Aorta (tissue), 5 donors: ENCODE measurements around the gene RAPSN. TPM values are rescaled to one million over a fixed set of nuclear protein-coding genes. Genes with fewer than 3 reads are reported as not detected.
A peak's percentile ranks its signal among the peaks of the same experiment; 100 is the strongest.

Experiments used
- ATAC-seq: fragments of 200-7000 bp; cut with Tn5 transposase; one replicate; pipeline ENCODE4 v1.9.1; 2022; ENCODE audit warnings: moderate library complexity; ENCODE audit not compliant: low FRiP score
- DNase-seq, 2 donors: peaks; one replicate each; pipeline ENCODE4 v3.0.0-alpha.2; 2020
- H3K27ac ChIP-seq, 2 donors: one replicate each; pipeline ENCODE4 v1.5.1; 2013; ENCODE audit warnings: low read length in 2 of 2, mild to moderate bottlenecking in 2 of 2, moderate library complexity in 2 of 2, control low read depth in 1 of 2, inconsistent platforms in 1 of 2, low read depth in 1 of 2
- H3K27me3 ChIP-seq, 2 donors: one replicate each; pipeline ENCODE4 v1.6.1; 2013; ENCODE audit warnings: control low read depth in 1 of 2, low read length in 1 of 2, mild to moderate bottlenecking in 1 of 2, moderate library complexity in 1 of 2; ENCODE audit not compliant: insufficient read depth in 2 of 2, control insufficient read depth in 1 of 2
- H3K36me3 ChIP-seq, 2 donors: one replicate each; pipeline ENCODE4 v1.6.1; 2013; ENCODE audit warnings: control low read depth in 1 of 2, low read length in 1 of 2, mild to moderate bottlenecking in 1 of 2; ENCODE audit not compliant: insufficient read depth in 2 of 2, control insufficient read depth in 1 of 2
- H3K4me1 ChIP-seq, 2 donors: one replicate each; pipeline ENCODE4 v1.6.1; 2013; ENCODE audit warnings: low read length in 2 of 2, control low read depth in 1 of 2, mild to moderate bottlenecking in 1 of 2, moderate library complexity in 1 of 2; ENCODE audit not compliant: insufficient read depth in 2 of 2, control insufficient read depth in 1 of 2
- H3K4me3 ChIP-seq, 2 donors: one replicate each; pipeline ENCODE4 v1.5.1; 2013; ENCODE audit warnings: low read length in 2 of 2, control low read depth in 1 of 2, mild to moderate bottlenecking in 1 of 2
- H3K9me3 ChIP-seq: one replicate; pipeline ENCODE4 v1.6.1; 2013; ENCODE audit warnings: mild to moderate bottlenecking, low read length; ENCODE audit not compliant: control insufficient read depth
- WGBS, 2 donors: extraction: QIAGEN DNeasy Blood & Tissue Kit; methylation state at CpG; one replicate each; pipeline ENCODE4 v1.1.7; 2013; 5-methylcytosine and 5-hydroxymethylcytosine counted together
- intact Hi-C, 2 donors: fragments of 100-400 bp; cut with DNase I; formaldehyde crosslinking; loops; one replicate each; pipeline versions ENCODE4 v1.14.2 to v1.15.0; 2022
- microRNA-seq, 2 donors: library from miRNA; unstranded; fragments of <30 nt; microRNA quantifications; one replicate each; pipeline ENCODE4 v1.2.0, GENCODE V29; 2020
- polyA plus RNA-seq, 2 donors: library from polyadenylated mRNA; stranded (reverse); fragments of 200-250 nt; gene quantifications; one replicate each; pipeline ENCODE4 v1.2.3, GENCODE V29; 2013
- total RNA-seq, 2 donors: library from RNA; stranded (reverse); fragmentation: NEBNext Ultra II Directional; extraction: Animal tissue kit (Norgen Biotek cat#: 25700); gene quantifications; one replicate each; pipeline ENCODE4 v1.2.1, GENCODE V29; 2021
- donor health status: healthy with polysubstance abuse.
- donor health status: Bipolar disorder and iron deficiency.
- donor health status: DM: no; HTN: no; CAD: no.
- donor health status: DM: no; HTN: no; CAD: no.
- donor health status: DM: yes; HTN: yes; CAD: no.

Gene RAPSN
- total and polyA plus RNA-seq, 4 donors = 0.46 to 0.71 (median 0.66) TPM; not detected in 1

DNA sequence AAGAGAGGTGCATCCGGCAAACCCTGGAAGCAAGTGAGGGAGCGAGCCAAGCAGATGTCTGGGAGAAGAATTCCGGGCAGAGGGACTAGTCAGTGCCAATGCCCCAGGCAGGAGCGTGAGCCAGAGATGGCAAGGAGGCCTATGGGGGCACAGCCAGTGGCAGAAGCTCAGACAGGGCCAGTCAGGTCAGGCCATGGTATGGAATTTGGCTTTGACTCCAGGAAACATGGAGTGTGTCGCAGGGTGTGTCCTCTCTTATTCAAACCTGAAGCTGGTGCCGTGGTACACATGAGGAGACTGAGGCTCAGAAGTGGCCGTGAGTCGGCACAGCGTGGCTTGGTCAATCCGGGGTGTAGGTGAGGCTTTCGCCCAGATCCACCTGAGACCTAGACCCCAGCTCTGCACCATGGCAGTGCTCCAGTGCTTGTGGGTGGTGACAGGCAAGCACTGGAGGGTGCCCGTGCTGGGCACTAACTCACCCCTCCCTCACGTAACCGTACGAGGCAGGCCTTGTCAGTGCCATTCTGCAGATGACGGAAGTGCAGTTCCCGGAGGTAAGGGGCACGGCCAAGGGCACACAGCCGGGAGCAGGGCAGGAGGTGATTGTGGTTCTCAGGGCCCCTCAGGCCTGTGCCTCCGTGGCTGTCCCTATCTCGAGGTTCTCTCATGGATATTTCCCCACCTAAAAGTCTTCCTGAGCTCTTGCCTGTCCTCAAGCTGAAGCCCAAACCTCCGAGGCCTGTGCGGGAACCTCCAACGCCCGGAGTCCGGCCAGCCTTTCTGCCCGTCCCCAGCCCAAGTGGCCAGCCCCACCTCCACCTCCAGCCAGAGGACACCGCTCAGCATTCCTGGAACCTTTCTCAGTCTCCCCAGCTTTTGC lies 60.0 kb downstream of the RAPSN start:
- no peak overlapping the region for H3K4me3 ChIP-seq
- no peaks in the 10 kb centered on the region for H3K27me3 ChIP-seq
- H3K4me1 ChIP-seq = no peaks in the 10 kb centered on the region
- H3K9me3 ChIP-seq = no peaks in the 10 kb centered on the region
- ATAC-seq = peak; percentile 42
- H3K36me3 ChIP-seq = no peaks in the 10 kb centered on the region
- no peak overlapping the region for H3K27ac ChIP-seq
- no peak for DNase-seq
- intact Hi-C loops = no loop called here
- WGBS, 2 donors = 90% methylated on average over 28 of the region's 28 CpGs

DNA sequence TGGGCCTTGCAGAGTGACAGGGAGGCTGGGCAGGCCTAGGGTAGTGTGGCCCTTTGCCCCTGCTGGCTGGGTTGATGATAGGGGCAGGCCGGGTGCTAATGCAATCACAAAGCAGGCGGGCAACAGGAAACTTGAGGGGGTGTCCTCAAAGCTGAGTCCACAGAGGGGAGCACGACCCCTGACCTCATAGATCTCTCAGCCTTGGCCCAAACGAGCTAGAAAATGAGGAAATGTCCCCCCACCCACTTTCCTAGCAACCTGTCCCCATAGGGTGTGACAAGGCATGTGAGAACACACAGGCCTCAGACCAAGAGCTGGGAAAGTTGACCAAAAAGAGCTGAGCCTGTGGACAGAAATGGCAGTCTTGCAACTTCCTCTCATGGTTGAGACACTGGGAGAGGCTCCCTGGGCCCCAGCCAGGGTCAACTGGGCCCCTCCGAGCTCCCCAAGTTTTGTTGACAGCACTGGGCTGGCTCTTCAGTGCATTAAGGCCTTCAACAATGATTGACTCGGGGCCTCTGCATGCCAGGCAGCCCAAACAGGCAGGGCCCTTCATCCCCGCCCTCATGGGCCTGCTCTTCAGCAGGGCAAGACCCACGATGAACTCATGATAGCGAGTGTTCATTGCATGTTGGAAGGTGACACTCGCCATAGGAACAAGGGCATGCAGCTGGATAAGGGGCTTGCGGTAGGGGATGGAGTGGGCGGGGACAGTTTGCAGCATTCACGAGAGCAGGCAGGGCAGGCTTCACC lies 60.8 kb downstream of the RAPSN start:
- no peak for DNase-seq

More for the DNA sequence above, 60.8 kb downstream of the RAPSN start:
- Histone ChIP-seq H3K36me3 (no peaks in the 10 kb centered on the region), H3K27me3 (no peaks in the 10 kb centered on the region), H3K4me3 (no peak overlapping the region), H3K9me3 (no peaks in the 10 kb centered on the region), H3K27ac (no peak overlapping the region), H3K4me1 (no peaks in the 10 kb centered on the region)
- ATAC-seq = no peak
- intact Hi-C loops = no loop called here
- WGBS, 2 donors = 81% methylated on average over 13 of the region's 13 CpGs

Small RNA genes lying within 50 kb of the gene (microRNA-seq; reads per million reads assigned to microRNA genes)
- gene MIR4487 = 0 reads per million in 2 donors

Other genes starting within 250 kb of the RAPSN start
- 10 to 100 TPM; 54.8 to 60.6 TPM for gene DDB2, start 234.2 kb downstream of the RAPSN start, total RNA-seq
- 100 to 1,000 TPM in 1 of 2 donors, 10 to 100 TPM in 1; 32.9 to 117 TPM for gene DDB2, start 234.2 kb downstream of the RAPSN start, polyA plus RNA-seq
- 10 to 100 TPM; 20.6 to 27.8 TPM for gene ACP2, start 200.3 kb downstream of the RAPSN start, total RNA-seq
- 10 to 100 TPM; 18.0 to 19.9 TPM for gene ACP2, start 200.3 kb downstream of the RAPSN start, polyA plus RNA-seq
- 10 to 100 TPM; 14.9 to 46.2 TPM for gene NR1H3, start 191.1 kb downstream of the RAPSN start, total RNA-seq
- gene NR1H3, start 191.1 kb downstream of the RAPSN start, polyA plus RNA-seq = 100 to 1,000 TPM in 1 of 2 donors, 10 to 100 TPM in 1; 51.8 to 123 TPM
- 10 to 100 TPM; 34.9 to 58.0 TPM for gene MADD, start 179.0 kb downstream of the RAPSN start, total RNA-seq
- gene MADD, start 179.0 kb downstream of the RAPSN start, polyA plus RNA-seq = 10 to 100 TPM; 13.8 to 28.9 TPM
- under 1 TPM; 0.15 to 0.42 TPM for gene MYBPC3, start 96.4 kb downstream of the RAPSN start, total RNA-seq
- gene MYBPC3, start 96.4 kb downstream of the RAPSN start, polyA plus RNA-seq = 1 to 10 TPM in 1 of 2 donors, under 1 TPM in 1; 0.03 to 1.9 TPM
- 10 to 100 TPM; 41.0 to 56.0 TPM for gene SPI1, start 70.6 kb downstream of the RAPSN start, total RNA-seq
- gene SPI1, start 70.6 kb downstream of the RAPSN start, polyA plus RNA-seq = 10 to 100 TPM in 1 of 2 donors, 1 to 10 TPM in 1; 6.3 to 37.8 TPM
- 10 to 100 TPM; 75.1 to 88.9 TPM for gene SLC39A13, start 40.5 kb downstream of the RAPSN start, total RNA-seq
- 100 to 1,000 TPM in 1 of 2 donors, 10 to 100 TPM in 1; 34.7 to 118 TPM for gene SLC39A13, start 40.5 kb downstream of the RAPSN start, polyA plus RNA-seq
- 100 to 1,000 TPM in 1 of 2 donors, 10 to 100 TPM in 1; 84.2 to 117 TPM for gene PSMC3, start 22.7 kb downstream of the RAPSN start, total RNA-seq
- gene PSMC3, start 22.7 kb downstream of the RAPSN start, polyA plus RNA-seq = 100 to 1,000 TPM; 181 to 204 TPM
- 100 to 1,000 TPM in 1 of 2 donors, 10 to 100 TPM in 1; 98.5 to 114 TPM for gene CELF1, start 104.0 kb upstream of the RAPSN start, total RNA-seq
- 10 to 100 TPM; 11.3 to 17.7 TPM for gene CELF1, start 104.0 kb upstream of the RAPSN start, polyA plus RNA-seq
- 10 to 100 TPM; 25.6 to 26.1 TPM for gene PTPMT1, start 116.5 kb upstream of the RAPSN start, total RNA-seq
- gene PTPMT1, start 116.5 kb upstream of the RAPSN start, polyA plus RNA-seq = 10 to 100 TPM; 45.9 to 51.5 TPM
- gene KBTBD4, start 129.8 kb upstream of the RAPSN start, total RNA-seq = 10 to 100 TPM; 11.1 to 13.5 TPM
- 10 to 100 TPM in 1 of 2 donors, 1 to 10 TPM in 1; 8.9 to 13.3 TPM for gene KBTBD4, start 129.8 kb upstream of the RAPSN start, polyA plus RNA-seq
- gene NDUFS3, start 129.9 kb upstream of the RAPSN start, total RNA-seq = 10 to 100 TPM; 52.2 to 56.2 TPM
- 100 to 1,000 TPM in 1 of 2 donors, 10 to 100 TPM in 1; 80.3 to 106 TPM for gene NDUFS3, start 129.9 kb upstream of the RAPSN start, polyA plus RNA-seq
- 1 to 10 TPM; 1.7 to 4.8 TPM for gene FAM180B, start 137.5 kb upstream of the RAPSN start, total RNA-seq
- gene FAM180B, start 137.5 kb upstream of the RAPSN start, polyA plus RNA-seq = under 1 TPM in 1 of 2 donors, not detected in 1; 0.38 TPM
- 1 to 10 TPM; 2.3 TPM for gene C1QTNF4, start 145.3 kb upstream of the RAPSN start, total RNA-seq
- 1 to 10 TPM in 1 of 2 donors, under 1 TPM in 1; 0.63 to 3.1 TPM for gene C1QTNF4, start 145.3 kb upstream of the RAPSN start, polyA plus RNA-seq
- 10 to 100 TPM; 34.8 to 43.7 TPM for gene MTCH2, start 193.4 kb upstream of the RAPSN start, total RNA-seq
- gene MTCH2, start 193.4 kb upstream of the RAPSN start, polyA plus RNA-seq = 10 to 100 TPM; 28.6 to 47.8 TPM